GM19035 (cell line): ENCODE measurements around the gene C2CD2L.
"Not testable (repeated sequence)": the region's sequence is repeated elsewhere in the genome, so short reads cannot be mapped to it uniquely, and the experiment has no call there.

Source experiments
- ATAC-seq: cut with Tn5 transposase; IDR thresholded peaks from one replicate; pipeline ENCODE4 v1.9.1; 2021; ENCODE audit not compliant: unreplicated experiment

Gene C2CD2L

GRCh38 chr11:119092880-119093842 is 14.0 kb upstream of the C2CD2L start:
- no peak for ATAC-seq

GRCh38 chr11:119093942-119094815 is 13.0 kb upstream of the C2CD2L start:
- peak; percentile 7 for ATAC-seq

- ATAC-seq = peak; percentile 40
Observed at GRCh38 chr11:119094816-119095065, 12.4 kb upstream of the C2CD2L start.

GRCh38 chr11:119095066-119095880 is 11.9 kb upstream of the C2CD2L start:
- ATAC-seq = peak; percentile 79

GRCh38 chr11:119099711-119100110 is 7.4 kb upstream of the C2CD2L start:
- ATAC-seq = no peak

GRCh38 chr11:119100246-119100970 is 6.7 kb upstream of the C2CD2L start:
- ATAC-seq = no peak

- ATAC-seq = peak; percentile 22
Observed at GRCh38 chr11:119100994-119101758, 6.0 kb upstream of the C2CD2L start.

GRCh38 chr11:119101759-119102423 is 5.3 kb upstream of the C2CD2L start, which contains the start of gene DPAGT1:
Gene DPAGT1, minus strand, starts transcription at chr11:119101853. Its CDS starts 198 bp downstream, at chr11:119101655.
- peak; percentile 75 for ATAC-seq

- ATAC-seq = not testable (repeated sequence)
Observed at GRCh38 chr11:119103161-119103664, 3.9 kb upstream of the C2CD2L start.

- no peak for ATAC-seq
Observed at GRCh38 chr11:119103793-119104192, 3.4 kb upstream of the C2CD2L start.

GRCh38 chr11:119107538-119108145 is 498 bp downstream of the C2CD2L start:
- ATAC-seq = peak; percentile 32

- no peak for ATAC-seq
Observed at GRCh38 chr11:119108146-119108856, 1.2 kb downstream of the C2CD2L start.

- no peak for ATAC-seq
Observed at GRCh38 chr11:119108857-119109221, 1.7 kb downstream of the C2CD2L start.

GRCh38 chr11:119109843-119110242 is 2.7 kb downstream of the C2CD2L start:
- ATAC-seq = no peak

- ATAC-seq = no peak
Observed at GRCh38 chr11:119110439-119110838, 3.3 kb downstream of the C2CD2L start.

- no peak for ATAC-seq
Observed at GRCh38 chr11:119111361-119111925, 4.3 kb downstream of the C2CD2L start.

- ATAC-seq = no peak
Observed at GRCh38 chr11:119112314-119113020, 5.3 kb downstream of the C2CD2L start.
